Measurements from ENCODE around the gene FOXP3. TPM values are rescaled to one million over a fixed set of nuclear protein-coding genes. Genes with fewer than 3 reads are reported as not detected.

The FOXP3 gene
- total RNA-seq, 2 donors from 2014 or later = 0.55 to 0.78 TPM

- DNase-seq (ENCODE audit: low spot score) (no peak), ATAC-seq (no peak)
- H3K27ac Mint-ChIP-seq = peak overlapping the region in 1 of 2 donors; percentile 14
- peaks cover 18 to 21% of the 10 kb centered on the region in 2 donors for H3K4me1 Mint-ChIP-seq (ENCODE audit: low read depth in 2 of 2)
- H3K4me3 Mint-ChIP-seq = no peak overlapping the region
- peaks cover 0 to 5% of the 10 kb centered on the region in 2 donors for H3K27me3 Mint-ChIP-seq
- H3K9me3 Mint-ChIP-seq = no peaks in the 10 kb centered on the region
- no peaks in the 10 kb centered on the region for H3K36me3 Mint-ChIP-seq
Observed at GRCh38 chrX:49232525-49232924, 32.0 kb downstream of the FOXP3 start.

DNA sequence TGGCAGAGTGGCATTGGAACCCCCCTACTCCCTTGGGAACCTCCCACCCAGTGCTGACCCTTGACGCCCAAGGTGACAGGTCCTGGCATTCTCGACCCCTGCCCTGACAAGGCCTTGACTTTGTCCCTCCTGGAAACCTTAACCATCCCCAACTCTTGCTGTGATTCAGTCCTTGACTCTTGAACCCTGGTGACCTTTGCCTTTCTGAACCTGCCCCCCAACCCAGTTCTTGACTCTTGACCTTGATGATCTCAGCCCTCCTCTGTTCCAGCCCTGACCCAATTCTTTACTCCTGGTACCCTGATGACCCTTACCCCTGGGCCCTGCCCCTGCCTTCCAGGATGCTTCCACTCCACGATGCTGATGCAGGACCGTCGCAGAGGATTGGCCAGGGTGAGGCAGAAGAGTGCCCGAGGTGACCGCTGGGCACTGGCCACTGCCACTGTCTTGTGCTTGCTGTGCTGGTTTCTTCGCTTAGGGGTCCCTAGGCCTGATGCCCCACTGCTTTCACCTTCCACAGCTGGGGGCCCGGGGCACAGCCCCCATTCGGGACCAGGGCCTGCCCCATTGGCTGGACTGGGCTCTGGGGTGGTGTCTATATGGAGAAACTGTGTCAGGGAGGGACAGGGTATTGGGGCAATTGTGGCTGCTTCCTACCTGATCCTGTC lies 33.0 kb downstream of the FOXP3 start:
- H3K9me3 Mint-ChIP-seq = no peaks in the 10 kb centered on the region
- H3K36me3 Mint-ChIP-seq = no peaks in the 10 kb centered on the region
- H3K4me1 Mint-ChIP-seq (ENCODE audit: low read depth in 2 of 2) = peaks cover 9 to 10% of the 10 kb centered on the region in 2 donors
- DNase-seq (ENCODE audit: low spot score) (no peak), ATAC-seq (no peak)
- H3K27ac Mint-ChIP-seq = peak overlapping the region; percentile 64 to 87
- H3K4me3 Mint-ChIP-seq = peak overlapping the region; percentile 67
- peaks cover 0 to 2% of the 10 kb centered on the region in 2 donors for H3K27me3 Mint-ChIP-seq

- H3K27ac Mint-ChIP-seq = peak overlapping the region; percentile 64 to 87
- DNase-seq (ENCODE audit: low spot score) = no peak
- peaks cover 0 to 3% of the 10 kb centered on the region in 2 donors for H3K27me3 Mint-ChIP-seq
- H3K9me3 Mint-ChIP-seq = no peaks in the 10 kb centered on the region
- H3K4me3 Mint-ChIP-seq = peak overlapping the region; percentile 67
- H3K4me1 Mint-ChIP-seq (ENCODE audit: low read depth in 2 of 2) = peaks cover 7 to 10% of the 10 kb centered on the region in 2 donors
- ATAC-seq = peak; percentile 81
- H3K36me3 Mint-ChIP-seq = no peaks in the 10 kb centered on the region
Observed at GRCh38 chrX:49230500-49231232, 33.8 kb downstream of the FOXP3 start.

- Mint-ChIP-seq H3K27ac (no peak overlapping the region), H3K27me3 (peaks cover 0 to 14% of the 10 kb centered on the region in 2 donors), H3K4me1 (ENCODE audit: low read depth in 2 of 2) (peaks cover 0 to 6% of the 10 kb centered on the region in 2 donors), H3K4me3 (no peak overlapping the region), H3K36me3 (no peaks in the 10 kb centered on the region), H3K9me3 (no peaks in the 10 kb centered on the region)
- DNase-seq (ENCODE audit: low spot score) (no peak), ATAC-seq (no peak)
Observed at GRCh38 chrX:49228185-49228584, 36.3 kb downstream of the FOXP3 start.

GRCh38 chrX:49227726-49228125 lies 36.8 kb downstream of the FOXP3 start:
- H3K27ac Mint-ChIP-seq = no peak overlapping the region
- H3K4me1 Mint-ChIP-seq (ENCODE audit: low read depth in 2 of 2) = peaks cover 0 to 8% of the 10 kb centered on the region in 2 donors
- no peaks in the 10 kb centered on the region for H3K36me3 Mint-ChIP-seq
- H3K4me3 Mint-ChIP-seq = no peak overlapping the region
- peaks cover 0 to 18% of the 10 kb centered on the region in 2 donors for H3K27me3 Mint-ChIP-seq
- no peaks in the 10 kb centered on the region for H3K9me3 Mint-ChIP-seq
- no peak for ATAC-seq
- DNase-seq (ENCODE audit: low spot score) = no peak

GRCh38 chrX:49226946-49227345 lies 37.6 kb downstream of the FOXP3 start:
- Mint-ChIP-seq H3K9me3 (no peaks in the 10 kb centered on the region), H3K27me3 (peaks cover 0 to 19% of the 10 kb centered on the region in 2 donors), H3K36me3 (no peaks in the 10 kb centered on the region), H3K27ac (no peak overlapping the region), H3K4me3 (no peak overlapping the region), H3K4me1 (ENCODE audit: low read depth in 2 of 2) (peaks cover 0 to 10% of the 10 kb centered on the region in 2 donors)
- no peak for ATAC-seq
- DNase-seq (ENCODE audit: low spot score) = no peak

DNA sequence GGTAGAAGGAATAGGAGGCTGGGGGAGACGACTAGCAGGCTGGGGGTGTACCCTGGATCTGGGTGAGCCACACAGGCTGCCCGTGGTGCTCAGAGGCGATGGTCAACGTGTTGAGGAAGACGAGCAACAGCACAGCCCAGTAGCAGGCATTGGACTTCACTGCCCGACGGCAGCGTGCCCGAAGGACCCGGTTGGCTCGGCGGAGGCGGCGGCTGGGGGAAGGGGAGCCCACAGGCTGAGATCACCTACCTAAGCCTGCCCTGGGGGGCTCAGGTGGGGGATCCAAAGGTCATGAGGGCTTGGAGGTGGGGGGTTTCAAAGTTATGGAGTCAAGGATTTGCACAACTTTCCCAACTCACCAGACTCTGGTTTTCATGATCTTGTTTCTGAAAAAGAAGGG lies 38.7 kb downstream of the FOXP3 start:
- H3K4me1 Mint-ChIP-seq (ENCODE audit: low read depth in 2 of 2) = peaks cover 0 to 5% of the 10 kb centered on the region in 2 donors
- no peaks in the 10 kb centered on the region for H3K9me3 Mint-ChIP-seq
- no peaks in the 10 kb centered on the region for H3K36me3 Mint-ChIP-seq
- peaks cover 0 to 18% of the 10 kb centered on the region in 2 donors for H3K27me3 Mint-ChIP-seq
- DNase-seq (ENCODE audit: low spot score) = no peak
- no peak for ATAC-seq
- H3K4me3 Mint-ChIP-seq = no peak overlapping the region
- no peak overlapping the region for H3K27ac Mint-ChIP-seq

DNA sequence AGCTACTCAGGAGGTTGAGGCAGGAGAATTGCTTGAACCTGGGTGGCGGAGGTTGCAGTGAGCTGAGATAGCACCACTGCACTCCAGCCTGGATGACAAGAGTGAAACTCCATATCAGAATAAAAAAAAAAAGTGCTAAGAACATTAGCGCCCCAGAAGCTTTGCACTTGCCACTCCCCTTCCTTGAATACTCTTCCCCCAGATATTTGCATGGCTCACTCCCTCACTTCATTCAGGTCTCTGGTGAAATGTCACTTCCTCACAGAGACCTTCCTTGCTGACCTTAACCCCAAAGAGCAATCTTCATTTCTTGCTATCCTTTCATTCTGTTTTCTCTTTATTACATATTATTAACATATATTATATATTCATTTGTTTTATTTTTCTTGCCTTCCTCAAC lies 42.6 kb downstream of the FOXP3 start:
- H3K27me3 Mint-ChIP-seq = peaks cover 0 to 18% of the 10 kb centered on the region in 2 donors
- peaks cover 0 to 5% of the 10 kb centered on the region in 2 donors for H3K4me1 Mint-ChIP-seq (ENCODE audit: low read depth in 2 of 2)
- no peaks in the 10 kb centered on the region for H3K36me3 Mint-ChIP-seq
- H3K9me3 Mint-ChIP-seq = no peaks in the 10 kb centered on the region
- no peak overlapping the region for H3K4me3 Mint-ChIP-seq
- H3K27ac Mint-ChIP-seq = no peak overlapping the region
- DNase-seq (ENCODE audit: low spot score) (no peak), ATAC-seq (no peak)

DNA sequence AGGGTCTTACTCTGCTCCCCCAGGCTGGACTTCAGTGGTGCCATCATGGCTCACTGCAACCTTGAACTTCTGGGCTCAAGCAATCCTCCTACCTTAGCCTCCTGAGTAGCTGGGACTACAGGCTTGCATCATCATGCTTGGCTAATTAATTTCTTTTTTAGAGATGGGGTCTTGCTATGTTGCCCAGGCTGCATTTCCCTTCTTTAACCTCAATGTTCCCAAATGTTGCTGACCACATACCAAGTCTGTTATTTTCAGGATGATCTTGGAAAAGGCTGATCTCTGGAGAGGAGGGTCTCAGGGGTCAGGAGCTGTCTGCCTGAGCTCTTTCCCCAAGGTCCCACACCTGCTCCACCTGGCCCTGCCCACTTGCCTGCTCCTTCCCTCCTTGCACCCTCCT lies 44.4 kb downstream of the FOXP3 start:
- ATAC-seq (no peak), DNase-seq (ENCODE audit: low spot score) (no peak)
- H3K4me1 Mint-ChIP-seq (ENCODE audit: low read depth in 2 of 2) = peaks cover 0 to 5% of the 10 kb centered on the region in 2 donors
- H3K9me3 Mint-ChIP-seq = no peaks in the 10 kb centered on the region
- H3K27me3 Mint-ChIP-seq = peaks cover 0 to 15% of the 10 kb centered on the region in 2 donors
- no peak overlapping the region for H3K4me3 Mint-ChIP-seq
- H3K36me3 Mint-ChIP-seq = no peaks in the 10 kb centered on the region
- H3K27ac Mint-ChIP-seq = no peak overlapping the region

DNA sequence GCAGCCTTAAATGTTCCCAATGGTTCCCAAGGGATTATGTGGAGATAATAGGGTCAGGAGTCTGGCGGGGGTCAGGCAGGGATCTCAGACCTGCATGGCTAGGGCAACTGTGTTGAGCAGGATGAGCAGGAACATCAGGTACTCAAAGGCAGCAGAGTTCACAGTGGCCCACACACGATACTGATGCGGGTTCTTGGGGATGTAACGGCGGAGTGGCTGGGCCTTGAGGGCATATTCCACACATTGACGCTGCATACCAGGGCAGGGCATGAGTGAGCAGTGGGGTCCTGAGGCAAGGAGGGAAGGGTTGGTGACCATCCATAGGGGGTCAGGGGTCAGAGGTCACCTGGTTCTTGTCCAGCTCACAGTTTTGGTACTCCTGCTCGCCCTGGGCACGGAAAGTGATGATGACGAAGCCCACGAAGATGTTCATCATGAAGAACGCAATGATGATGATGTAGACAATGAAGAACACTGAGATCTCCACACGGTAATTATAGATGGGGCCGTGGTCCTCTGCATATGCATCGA lies 49.4 kb downstream of the FOXP3 start:
- Mint-ChIP-seq H3K27me3 (peaks cover 0 to 3% of the 10 kb centered on the region in 2 donors), H3K27ac (no peak overlapping the region), H3K36me3 (no peaks in the 10 kb centered on the region), H3K4me3 (no peak overlapping the region), H3K9me3 (peaks cover 5% of the 10 kb centered on the region), H3K4me1 (ENCODE audit: low read depth in 2 of 2) (no peaks in the 10 kb centered on the region)
- DNase-seq (ENCODE audit: low spot score) = peak; percentile 47
- no peak for ATAC-seq

DNA sequence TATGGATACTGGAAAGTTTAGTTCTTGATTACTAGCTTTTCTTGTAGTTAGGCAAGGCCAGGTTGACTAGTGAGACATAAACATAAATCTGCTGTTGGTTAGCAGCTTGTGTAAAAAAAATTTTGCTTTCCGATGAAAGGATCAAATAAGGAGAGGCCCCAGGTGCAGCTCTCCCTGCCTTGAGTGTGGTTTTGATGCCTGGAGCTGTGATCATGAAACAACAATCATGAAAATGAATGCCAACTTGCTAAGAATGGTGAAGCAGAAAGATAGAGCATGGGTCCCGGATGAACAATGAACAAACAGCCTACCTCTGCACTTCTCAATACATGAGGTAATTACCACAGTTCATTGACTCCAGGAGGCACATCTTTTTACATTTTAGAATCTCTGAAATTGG lies 50.1 kb downstream of the FOXP3 start:
- H3K36me3 Mint-ChIP-seq = no peaks in the 10 kb centered on the region
- no peak overlapping the region for H3K4me3 Mint-ChIP-seq
- H3K27ac Mint-ChIP-seq = no peak overlapping the region
- DNase-seq (ENCODE audit: low spot score) (peak; percentile 2), ATAC-seq (no peak)
- peaks cover 5% of the 10 kb centered on the region for H3K9me3 Mint-ChIP-seq
- H3K4me1 Mint-ChIP-seq (ENCODE audit: low read depth in 2 of 2) = no peaks in the 10 kb centered on the region
- H3K27me3 Mint-ChIP-seq = peaks cover 0 to 3% of the 10 kb centered on the region in 2 donors

GRCh38 chrX:49212861-49213260 lies 51.6 kb downstream of the FOXP3 start:
- peaks cover 0 to 3% of the 10 kb centered on the region in 2 donors for H3K27me3 Mint-ChIP-seq
- peaks cover 5% of the 10 kb centered on the region for H3K9me3 Mint-ChIP-seq
- no peak overlapping the region for H3K27ac Mint-ChIP-seq
- no peaks in the 10 kb centered on the region for H3K4me1 Mint-ChIP-seq (ENCODE audit: low read depth in 2 of 2)
- H3K4me3 Mint-ChIP-seq = no peak overlapping the region
- ATAC-seq (no peak), DNase-seq (ENCODE audit: low spot score) (no peak)
- H3K36me3 Mint-ChIP-seq = no peaks in the 10 kb centered on the region

DNA sequence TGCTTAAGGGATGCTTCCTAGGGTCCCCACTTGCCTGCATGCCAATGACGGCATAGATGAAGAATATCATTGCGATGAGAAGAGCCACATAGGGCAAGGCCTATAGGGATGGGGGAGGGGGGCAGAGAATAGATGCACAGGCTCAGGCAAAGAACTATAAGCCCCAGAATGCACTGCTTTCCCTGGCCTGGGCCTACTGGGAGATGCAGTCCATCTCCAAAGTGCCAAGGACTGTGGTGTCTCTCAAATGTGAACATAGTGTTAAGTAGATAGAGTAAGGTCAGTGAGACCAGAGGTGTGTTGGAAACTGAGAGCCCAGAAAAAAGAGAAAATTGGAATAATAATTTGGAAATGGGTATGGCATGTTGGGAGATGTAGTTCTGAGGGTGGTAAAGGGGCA lies 52.3 kb downstream of the FOXP3 start:
- H3K4me3 Mint-ChIP-seq = no peak overlapping the region
- H3K4me1 Mint-ChIP-seq (ENCODE audit: low read depth in 2 of 2) = no peaks in the 10 kb centered on the region
- ATAC-seq (no peak), DNase-seq (ENCODE audit: low spot score) (no peak)
- H3K27me3 Mint-ChIP-seq = peaks cover 0 to 3% of the 10 kb centered on the region in 2 donors
- H3K9me3 Mint-ChIP-seq = peaks cover 5% of the 10 kb centered on the region
- no peaks in the 10 kb centered on the region for H3K36me3 Mint-ChIP-seq
- H3K27ac Mint-ChIP-seq = no peak overlapping the region

GRCh38 chrX:49211074-49211473 lies 53.4 kb downstream of the FOXP3 start:
- DNase-seq (ENCODE audit: low spot score) (no peak), ATAC-seq (no peak)
- Mint-ChIP-seq H3K4me1 (ENCODE audit: low read depth in 2 of 2) (no peaks in the 10 kb centered on the region), H3K4me3 (no peak overlapping the region), H3K27me3 (peaks cover 0 to 3% of the 10 kb centered on the region in 2 donors), H3K9me3 (peaks cover 5% of the 10 kb centered on the region), H3K36me3 (no peaks in the 10 kb centered on the region), H3K27ac (no peak overlapping the region)
